HFFc6 (cell line): ENCODE data around the gene PTPRE. TPM values are rescaled to one million over a fixed set of nuclear protein-coding genes. Genes with fewer than 3 reads are reported as not detected.

Experiments used
- DNase-seq: peaks from one replicate; pipeline ENCODE4 v3.0.0-alpha.2; 2018
- H3K27ac Mint-ChIP-seq: 2 replicates; pipeline ENCODE4 v1.8.0; 2020; ENCODE audit warnings: mild to moderate bottlenecking, mixed read lengths
- H3K27me3 Mint-ChIP-seq: 2 replicates; pipeline ENCODE4 v1.8.0; 2021; ENCODE audit warnings: mild to moderate bottlenecking, moderate library complexity, mixed read lengths; ENCODE audit not compliant: insufficient read depth
- H3K36me3 Mint-ChIP-seq: 2 replicates; pipeline ENCODE4 v1.8.0; 2021; ENCODE audit warnings: low read depth, mixed read lengths
- H3K4me1 Mint-ChIP-seq: 2 replicates; pipeline ENCODE4 v1.8.0; 2020; ENCODE audit warnings: low read depth, mixed read lengths
- H3K4me3 Mint-ChIP-seq: 2 replicates; pipeline ENCODE4 v1.8.0; 2020; ENCODE audit warnings: mild to moderate bottlenecking, moderate library complexity, mixed read lengths
- H3K9me3 Mint-ChIP-seq: 2 replicates; pipeline ENCODE4 v1.8.0; 2020; ENCODE audit warnings: mild to moderate bottlenecking, mixed read lengths
- total RNA-seq, 6 experiments: library from RNA; stranded (reverse); fragmentation: NEBNext Ultra II Directional; extraction: Animal tissue kit (Norgen Biotek cat#: 25700); gene quantifications; 2 replicates in 1 of 6; 3 replicates in 5 of 6; pipeline ENCODE4 v1.2.3, GENCODE V29; 2021
- TF ChIP-seq, protein P1 (sequence below): fragments of 200-600 bp; sonication (generic); IDR thresholded peaks from 2 replicates; pipeline ENCODE4 v1.5.0; 2021; ENCODE audit warnings: antibody characterized with exemption, mild to moderate bottlenecking

PTPRE gene
- total RNA-seq, 6 experiments from 2014 or later = 0.14 to 0.37 (median 0.15) TPM; not detected in 3

DNA sequence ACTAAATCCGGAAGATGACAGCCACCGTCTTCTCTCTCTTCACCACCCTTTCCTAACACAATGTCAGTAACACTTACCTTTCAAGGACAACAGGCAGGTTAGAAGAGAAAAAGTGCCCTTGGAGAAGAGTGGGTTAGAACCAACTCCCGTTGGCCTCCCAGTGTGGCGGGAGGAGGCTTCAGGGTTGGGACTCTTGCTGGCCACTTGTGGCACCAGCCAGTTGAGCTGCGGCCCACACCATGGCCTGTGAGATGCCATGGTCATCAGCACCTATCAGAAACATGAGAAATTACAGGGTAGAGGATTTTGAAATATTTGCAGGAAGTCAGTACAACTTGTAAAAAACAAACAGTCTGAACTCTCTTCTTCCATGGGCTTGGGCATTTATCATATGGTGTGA is 125.6 kb downstream of the PTPRE start:
- Mint-ChIP-seq H3K4me1 (no peaks in the 10 kb centered on the region), H3K27ac (no peak overlapping the region), H3K27me3 (peaks cover 25% of the 10 kb centered on the region), H3K36me3 (no peaks in the 10 kb centered on the region), H3K4me3 (no peak overlapping the region), H3K9me3 (peaks cover 4% of the 10 kb centered on the region; the same call in 1 of the 2 replicates)
- TF ChIP-seq, protein P1, sequence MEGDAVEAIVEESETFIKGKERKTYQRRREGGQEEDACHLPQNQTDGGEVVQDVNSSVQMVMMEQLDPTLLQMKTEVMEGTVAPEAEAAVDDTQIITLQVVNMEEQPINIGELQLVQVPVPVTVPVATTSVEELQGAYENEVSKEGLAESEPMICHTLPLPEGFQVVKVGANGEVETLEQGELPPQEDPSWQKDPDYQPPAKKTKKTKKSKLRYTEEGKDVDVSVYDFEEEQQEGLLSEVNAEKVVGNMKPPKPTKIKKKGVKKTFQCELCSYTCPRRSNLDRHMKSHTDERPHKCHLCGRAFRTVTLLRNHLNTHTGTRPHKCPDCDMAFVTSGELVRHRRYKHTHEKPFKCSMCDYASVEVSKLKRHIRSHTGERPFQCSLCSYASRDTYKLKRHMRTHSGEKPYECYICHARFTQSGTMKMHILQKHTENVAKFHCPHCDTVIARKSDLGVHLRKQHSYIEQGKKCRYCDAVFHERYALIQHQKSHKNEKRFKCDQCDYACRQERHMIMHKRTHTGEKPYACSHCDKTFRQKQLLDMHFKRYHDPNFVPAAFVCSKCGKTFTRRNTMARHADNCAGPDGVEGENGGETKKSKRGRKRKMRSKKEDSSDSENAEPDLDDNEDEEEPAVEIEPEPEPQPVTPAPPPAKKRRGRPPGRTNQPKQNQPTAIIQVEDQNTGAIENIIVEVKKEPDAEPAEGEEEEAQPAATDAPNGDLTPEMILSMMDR = no peak
- DNase-seq = no peak

DNA sequence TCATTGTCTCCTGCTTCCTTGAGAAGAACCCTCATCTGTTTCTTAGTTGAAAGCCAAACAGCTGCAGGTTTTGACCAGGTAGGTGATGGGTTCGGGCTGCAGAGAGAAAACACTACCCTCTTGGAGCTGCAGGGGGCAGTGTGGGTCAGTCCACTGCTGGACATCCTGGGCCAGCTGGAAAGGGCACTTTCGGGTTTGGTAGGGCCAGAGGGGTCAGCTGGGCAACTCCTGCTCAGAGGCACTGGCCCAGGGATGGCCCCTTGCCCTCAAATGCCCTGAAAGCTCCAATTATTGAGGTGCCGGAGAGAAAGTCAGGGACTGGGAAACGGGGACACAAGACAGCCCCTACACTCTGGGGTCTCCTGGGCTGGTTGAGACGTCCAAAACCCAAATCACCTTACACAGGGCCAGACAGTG is 128.7 kb downstream of the PTPRE start:
- H3K9me3 Mint-ChIP-seq = peaks cover 4% of the 10 kb centered on the region; the same call in 1 of the 2 replicates
- no peak overlapping the region for H3K27ac Mint-ChIP-seq
- no peak for DNase-seq
- TF ChIP-seq, protein P1 = peak; percentile 77
- H3K4me1 Mint-ChIP-seq = no peaks in the 10 kb centered on the region
- no peak overlapping the region for H3K4me3 Mint-ChIP-seq
- no peaks in the 10 kb centered on the region for H3K36me3 Mint-ChIP-seq
- peaks cover 22% of the 10 kb centered on the region for H3K27me3 Mint-ChIP-seq

DNA sequence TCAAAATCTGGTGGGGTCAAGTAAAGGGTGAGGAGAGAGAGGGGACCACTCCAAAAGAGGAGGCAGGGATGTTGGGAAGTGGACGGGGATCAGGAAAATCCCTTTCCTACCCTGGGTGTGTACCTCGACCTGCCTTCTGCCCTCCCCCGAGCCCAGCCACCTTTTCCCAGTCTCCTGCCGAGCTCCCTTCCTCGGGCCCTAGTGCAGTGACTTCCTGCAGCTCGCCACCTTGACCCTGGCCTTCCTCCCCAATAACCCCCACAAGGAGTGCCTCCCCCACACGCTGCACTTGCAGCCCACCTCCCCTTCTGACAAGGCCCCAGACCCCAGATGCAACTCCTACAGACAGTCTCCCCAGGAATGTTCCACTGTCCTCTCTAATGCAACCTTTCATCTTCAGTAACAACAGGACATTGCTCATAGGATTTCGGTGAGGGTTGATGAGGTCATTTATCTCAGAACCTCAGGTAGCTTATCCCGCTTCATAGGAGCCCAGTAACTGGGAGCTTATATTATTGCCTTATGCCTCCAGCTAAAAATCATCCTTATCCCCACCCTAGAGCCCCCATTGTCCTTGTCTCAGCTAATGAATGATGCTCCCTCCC is 129.2 kb downstream of the PTPRE start:
- Mint-ChIP-seq H3K36me3 (no peaks in the 10 kb centered on the region), H3K9me3 (peaks cover 4% of the 10 kb centered on the region; the same call in 1 of the 2 replicates), H3K4me3 (no peak overlapping the region), H3K4me1 (no peaks in the 10 kb centered on the region), H3K27me3 (peaks cover 28% of the 10 kb centered on the region), H3K27ac (no peak overlapping the region)
- no peak for DNase-seq
- TF ChIP-seq, protein P1 = no peak

DNA sequence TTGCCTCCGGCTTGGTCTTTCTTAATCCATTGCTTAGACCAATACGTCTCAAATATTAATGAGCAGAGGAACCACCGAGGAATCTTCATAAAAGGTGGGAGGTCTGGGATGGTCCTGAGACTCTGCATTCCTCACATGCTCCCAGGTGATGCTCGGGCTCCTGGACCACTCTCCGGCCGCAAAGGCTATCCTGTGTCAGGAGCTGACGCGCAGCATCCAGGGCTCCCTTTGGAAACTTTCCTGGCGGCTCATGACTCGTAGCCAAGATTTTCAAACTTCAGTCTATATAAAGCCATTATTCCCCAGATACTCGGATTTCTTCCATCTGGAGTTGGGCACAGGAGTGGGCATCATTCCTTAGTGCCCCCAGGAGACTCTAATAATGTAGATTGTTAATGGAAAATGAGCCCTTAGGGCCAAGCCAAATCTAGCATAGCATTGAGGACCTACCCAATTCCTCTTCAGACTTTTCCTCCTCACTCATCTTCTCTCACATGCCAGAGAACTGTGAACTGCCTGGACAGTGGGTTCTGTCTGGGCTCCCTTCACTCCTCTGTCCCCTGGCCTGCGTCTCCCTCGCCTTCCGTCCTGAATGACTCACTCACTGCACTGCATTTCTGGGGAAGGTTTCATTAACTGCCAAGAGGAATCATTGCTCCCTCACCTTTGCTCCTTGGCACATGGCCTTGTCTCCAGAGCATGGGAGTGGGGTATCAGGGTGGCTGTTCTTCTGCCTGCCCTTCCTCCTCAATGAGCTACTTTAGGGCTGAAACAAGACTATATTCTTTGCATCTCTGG is 130.0 kb downstream of the PTPRE start:
- no peak overlapping the region for H3K27ac Mint-ChIP-seq
- no peak for DNase-seq
- H3K4me3 Mint-ChIP-seq = no peak overlapping the region

DNA sequence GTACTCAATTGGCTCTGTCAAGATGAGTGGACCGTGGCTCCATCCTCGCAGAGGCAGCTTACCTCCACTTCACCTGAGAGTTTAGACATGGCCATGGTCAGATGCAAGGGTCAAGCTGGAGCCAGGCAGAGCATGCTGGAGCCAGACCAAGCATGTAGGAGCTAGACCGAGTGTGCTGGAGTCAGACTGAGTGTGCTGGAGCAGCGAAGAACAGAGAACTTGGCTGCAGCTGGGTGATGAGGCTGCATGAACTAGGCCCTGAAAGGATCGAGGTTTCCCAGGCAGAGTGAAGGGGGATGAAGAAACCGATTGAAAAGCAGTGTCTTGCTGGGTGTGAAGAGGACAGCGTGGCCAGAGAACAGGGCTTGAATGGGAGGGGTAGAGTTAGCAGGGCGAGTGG is 133.2 kb downstream of the PTPRE start:
- Mint-ChIP-seq H3K36me3 (no peaks in the 10 kb centered on the region), H3K9me3 (peaks cover 4% of the 10 kb centered on the region; the same call in 1 of the 2 replicates), H3K27me3 (peaks cover 32% of the 10 kb centered on the region), H3K4me3 (no peak overlapping the region), H3K27ac (no peak overlapping the region), H3K4me1 (no peaks in the 10 kb centered on the region)
- TF ChIP-seq, protein P1 = no peak
- DNase-seq = no peak

More for the DNA sequence above, 130.0 kb downstream of the PTPRE start:
- H3K4me1 Mint-ChIP-seq = no peaks in the 10 kb centered on the region
- TF ChIP-seq, protein P1 = no peak
- no peaks in the 10 kb centered on the region for H3K36me3 Mint-ChIP-seq
- H3K9me3 Mint-ChIP-seq = peaks cover 4% of the 10 kb centered on the region; the same call in 1 of the 2 replicates
- H3K27me3 Mint-ChIP-seq = peaks cover 26% of the 10 kb centered on the region
